ENCODE measurements around the gene NSUN2. TPM values are rescaled to one million over a fixed set of nuclear protein-coding genes. Genes with fewer than 3 reads are reported as not detected.
A peak's percentile ranks its signal among the peaks of the same experiment; 100 is the strongest.

Gene NSUN2
- total and polyA plus RNA-seq, 9 donors, result 33.5 to 52.1 (median 39.3) TPM

GRCh38 chr5:6632324-6632887, 438 bp downstream of the NSUN2 start:
- Histone ChIP-seq H3K36me3 (no peaks in the 10 kb centered on the region), H3K4me3 (peak overlapping the region; percentile 87), H3K27me3 (no peaks in the 10 kb centered on the region), H3K4me1 (ENCODE audit: insufficient read depth) (peaks cover 1% of the 10 kb centered on the region), H3K9me3 (no peaks in the 10 kb centered on the region), H3K27ac (peak overlapping the region; percentile 93)
- TF ChIP-seq POLR2A (IDR thresholded peaks at IDR 0.05) (no peak), CTCF (IDR thresholded peaks at IDR 0.05) (no peak)
- no peak for DNase-seq
- WGBS, 3 donors, result 0 to 1% (median 1%) methylated on average over 18 to 33 of the region's 33 CpGs
- intact Hi-C loops (cut with DNase I), result loop anchor here (5.0 to 10.0 kb wide), 5 partner anchors 72 to 112 kb away; partner anchors contain the start of gene TENT4A (in 1 of the 4)

- no peaks in the 10 kb centered on the region for H3K9me3 ChIP-seq
- intact Hi-C loops (cut with DNase I), result loop anchor here (5.0 to 10.0 kb wide), 5 partner anchors 73 to 113 kb away; partner anchors contain the start of gene TENT4A (in 1 of the 4)
- H3K4me3 ChIP-seq, result no peak overlapping the region
- no peaks in the 10 kb centered on the region for H3K36me3 ChIP-seq
- DNase-seq, result no peak
- H3K27ac ChIP-seq, result no peak overlapping the region
- TF ChIP-seq CTCF (IDR thresholded peaks at IDR 0.05) (no peak), POLR2A (IDR thresholded peaks at IDR 0.05) (no peak), EP300 (IDR thresholded peaks at IDR 0.05) (no peak)
- 88 to 90% (median 89%) methylated on average over 4 of the region's 4 CpGs for WGBS, 3 donors
- H3K4me1 ChIP-seq (ENCODE audit: insufficient read depth), result peaks cover 1% of the 10 kb centered on the region
- H3K27me3 ChIP-seq, result no peaks in the 10 kb centered on the region
Observed at GRCh38 chr5:6631441-6631840, 1.4 kb downstream of the NSUN2 start.

- Histone ChIP-seq H3K36me3 (no peaks in the 10 kb centered on the region), H3K4me3 (no peak overlapping the region), H3K4me1 (ENCODE audit: insufficient read depth) (peaks cover 1% of the 10 kb centered on the region), H3K9me3 (no peaks in the 10 kb centered on the region), H3K27me3 (no peaks in the 10 kb centered on the region), H3K27ac (no peak overlapping the region)
- intact Hi-C loops (cut with DNase I), result no loop called here
- DNase-seq, result no peak
- 86 to 87% (median 87%) methylated on average over 10 of the region's 10 CpGs for whole genome bisulfite sequencing, 3 donors
- TF ChIP-seq CTCF (IDR thresholded peaks at IDR 0.05) (no peak), POLR2A (IDR thresholded peaks at IDR 0.05) (no peak), EP300 (IDR thresholded peaks at IDR 0.05) (no peak)
Observed at GRCh38 chr5:6626508-6626907, 6.3 kb downstream of the NSUN2 start.

DNA sequence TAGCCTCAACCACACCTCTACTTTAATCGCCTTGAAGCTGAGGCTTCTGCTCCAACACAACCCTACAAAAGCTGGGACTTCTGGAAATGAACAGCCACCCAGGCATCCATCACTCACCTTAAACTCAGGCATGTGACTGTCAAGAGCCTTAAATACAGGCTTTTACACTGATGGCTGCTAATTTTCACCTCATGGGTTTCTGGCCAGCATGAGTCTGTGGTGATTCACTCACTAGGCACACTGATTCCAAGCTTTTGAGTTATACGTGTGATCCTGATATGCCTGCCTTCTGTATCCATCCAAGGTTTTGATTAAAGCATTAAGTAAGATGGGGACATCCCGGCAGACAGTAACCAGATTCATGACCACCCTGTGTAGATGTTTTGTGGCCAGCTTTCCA, 8.9 kb downstream of the NSUN2 start:
- DNase-seq, result no peak
- intact Hi-C loops (cut with DNase I), result no loop called here
- H3K4me1 ChIP-seq (ENCODE audit: insufficient read depth), result no peaks in the 10 kb centered on the region
- H3K4me3 ChIP-seq, result no peak overlapping the region
- no peaks in the 10 kb centered on the region for H3K36me3 ChIP-seq
- WGBS, 3 donors, result 80 to 93% (median 92%) methylated on average over 3 of the region's 3 CpGs
- no peaks in the 10 kb centered on the region for H3K9me3 ChIP-seq
- no peaks in the 10 kb centered on the region for H3K27me3 ChIP-seq
- no peak overlapping the region for H3K27ac ChIP-seq
- TF ChIP-seq EP300 (IDR thresholded peaks at IDR 0.05), result no peak
- no peak for TF ChIP-seq CTCF (IDR thresholded peaks at IDR 0.05)
- no peak for TF ChIP-seq POLR2A (IDR thresholded peaks at IDR 0.05)

Data from ovary (tissue), 9 donors.